ELR (cell line): Measurements from ENCODE around the gene CNOT6.
"Not testable (repeated sequence)": the region's sequence is repeated elsewhere in the genome, so short reads cannot be mapped to it uniquely, and the experiment has no call there.

Experiments
- DNase-seq: peaks from one replicate; pipeline ENCODE4 v3.0.0-alpha.2; 2015; ENCODE audit warnings: low read depth

Gene CNOT6

GRCh38 chr5:180494060-180494509, at the start of gene CNOT6:
CNOT6 (plus strand) TSS chr5:180494379; CDS start chr5:180529277, 34,898 bp downstream.
- peak; percentile 89 for DNase-seq

GRCh38 chr5:180454752-180455151, 39.4 kb upstream of the CNOT6 start:
- DNase-seq = no peak

GRCh38 chr5:180455872-180456271, 38.3 kb upstream of the CNOT6 start:
- DNase-seq = no peak

GRCh38 chr5:180456792-180457191, 37.4 kb upstream of the CNOT6 start:
- DNase-seq = no peak

GRCh38 chr5:180458852-180459673, 35.1 kb upstream of the CNOT6 start:
- not testable (repeated sequence) for DNase-seq

GRCh38 chr5:180459674-180460142, 34.5 kb upstream of the CNOT6 start:
- not testable (repeated sequence) for DNase-seq

GRCh38 chr5:180460834-180461233, 33.3 kb upstream of the CNOT6 start:
- no peak for DNase-seq

- no peak for DNase-seq
Observed at GRCh38 chr5:180461303-180461702, 32.9 kb upstream of the CNOT6 start.

- no peak for DNase-seq
Observed at GRCh38 chr5:180463216-180463900, 30.8 kb upstream of the CNOT6 start.

- DNase-seq = no peak
Observed at GRCh38 chr5:180463916-180464602, 30.1 kb upstream of the CNOT6 start.

GRCh38 chr5:180464603-180464970, 29.6 kb upstream of the CNOT6 start:
- DNase-seq = no peak

GRCh38 chr5:180465052-180465451, 29.1 kb upstream of the CNOT6 start:
- DNase-seq = not testable (repeated sequence)

GRCh38 chr5:180466316-180466715, 27.9 kb upstream of the CNOT6 start:
- no peak for DNase-seq

- DNase-seq = peak; percentile 32
Observed at GRCh38 chr5:180467028-180467975, 26.9 kb upstream of the CNOT6 start.

- DNase-seq = no peak
Observed at GRCh38 chr5:180467989-180468731, 26.0 kb upstream of the CNOT6 start.

GRCh38 chr5:180468732-180469585, 25.2 kb upstream of the CNOT6 start:
- no peak for DNase-seq

- DNase-seq = no peak
Observed at GRCh38 chr5:180469586-180469865, 24.7 kb upstream of the CNOT6 start.

GRCh38 chr5:180469866-180470265, 24.3 kb upstream of the CNOT6 start:
- no peak for DNase-seq

GRCh38 chr5:180470361-180470760, 23.8 kb upstream of the CNOT6 start:
- DNase-seq = no peak
